NCI-H2196 treated with DMSO at 0.1 percent for 48 hours (cell line): Measurements from ENCODE around the gene SMS.

Source experiments
- DNase-seq: peaks from one replicate; lab custom pipeline; 2025; ENCODE audit not compliant: unreplicated experiment; lab: John Stamatoyannopoulos, UW

SMS gene

GRCh38 chrX:21940356-21940829, at the start of gene SMS:
Gene SMS (plus strand): TSS chrX:21940709. CDS start chrX:21940825, 116 bp downstream.
- DNase-seq: peak; percentile 55

GRCh38 chrX:21905313-21905712, 35.2 kb upstream of the SMS start:
- DNase-seq: no peak

GRCh38 chrX:21905953-21906352, 34.6 kb upstream of the SMS start:
- DNase-seq: no peak

- no peak for DNase-seq
Measured at GRCh38 chrX:21907260-21907659, 33.2 kb upstream of the SMS start.

- DNase-seq: no peak
Measured at GRCh38 chrX:21911481-21911880, 29.0 kb upstream of the SMS start.

GRCh38 chrX:21912220-21912619, 28.3 kb upstream of the SMS start:
- DNase-seq: no peak

GRCh38 chrX:21912989-21913388, 27.5 kb upstream of the SMS start:
- no peak for DNase-seq

GRCh38 chrX:21926116-21926515, 14.4 kb upstream of the SMS start:
- no peak for DNase-seq

- no peak for DNase-seq
Measured at GRCh38 chrX:21926527-21927278, 13.8 kb upstream of the SMS start.

GRCh38 chrX:21929209-21929608, 11.3 kb upstream of the SMS start:
- DNase-seq: no peak

GRCh38 chrX:21930986-21931385, 9.5 kb upstream of the SMS start:
- no peak for DNase-seq

GRCh38 chrX:21932292-21933002, 8.1 kb upstream of the SMS start:
- no peak for DNase-seq

- no peak for DNase-seq
Measured at GRCh38 chrX:21933077-21933476, 7.4 kb upstream of the SMS start.

GRCh38 chrX:21934414-21934813, 6.1 kb upstream of the SMS start:
- DNase-seq: no peak

GRCh38 chrX:21939906-21940305, 603 bp upstream of the SMS start:
- no peak for DNase-seq

GRCh38 chrX:21943460-21944135, 3.1 kb downstream of the SMS start:
- no peak for DNase-seq

- no peak for DNase-seq
Measured at GRCh38 chrX:21944136-21944615, 3.7 kb downstream of the SMS start.

- no peak for DNase-seq
Measured at GRCh38 chrX:21946925-21947641, 6.6 kb downstream of the SMS start.

GRCh38 chrX:21947671-21948070, 7.2 kb downstream of the SMS start:
- DNase-seq: no peak

- DNase-seq: no peak
Measured at GRCh38 chrX:21948897-21949578, 8.5 kb downstream of the SMS start.
